Heart right ventricle (tissue), 16 donors: ENCODE measurements around the gene SHISA4. TPM values are rescaled to one million over a fixed set of nuclear protein-coding genes. Genes with fewer than 3 reads are reported as not detected.

ENCODE experiments used
- ATAC-seq, 8 donors: fragments of 200-7000 bp; cut with Tn5 transposase; one replicate each; pipeline ENCODE4 v1.9.1; 2020; ENCODE audit warnings: mild to moderate bottlenecking in 8 of 8, moderate library complexity in 8 of 8, moderate number of reproducible peaks in 1 of 8
- DNase-seq, 2 donors: peaks; one replicate each; pipeline ENCODE4 v3.0.0-alpha.2; 2020
- H3K27ac ChIP-seq, 10 donors: fragments of 200-600 bp; sonication (generic) in 2 of 10; one replicate each; pipeline versions ENCODE4 v1.5.0 to v1.8.0; 2020 to 2022; ENCODE audit warnings: mild to moderate bottlenecking in 3 of 10
- H3K27me3 ChIP-seq, 7 donors: fragments of 200-600 bp; one replicate each; pipeline ENCODE4 v1.8.0; 2021 to 2022; ENCODE audit warnings: mild to moderate bottlenecking in 2 of 7
- H3K36me3 ChIP-seq, 9 donors: fragments of 200-600 bp; sonication (generic) in 1 of 9; one replicate each; pipeline versions ENCODE4 v1.5.0 to v1.8.0; 2020 to 2022; ENCODE audit warnings: mild to moderate bottlenecking in 2 of 9
- H3K4me1 ChIP-seq, 9 donors: fragments of 200-600 bp; sonication (generic) in 1 of 9; one replicate each; pipeline versions ENCODE4 v1.5.0 to v1.8.0; 2020 to 2022; ENCODE audit warnings: mild to moderate bottlenecking in 4 of 9
- H3K4me3 ChIP-seq, 10 donors: fragments of 200-600 bp; sonication (generic) in 2 of 10; one replicate each; pipeline versions ENCODE4 v1.5.0 to v1.8.0; 2020 to 2022; ENCODE audit warnings: mild to moderate bottlenecking in 7 of 10, moderate library complexity in 2 of 10
- H3K9me3 ChIP-seq, 11 donors: fragments of 200-600 bp in 10 of 11; sonication (generic) in 2 of 11; one replicate each; pipeline versions ENCODE4 v1.5.0 to v1.8.0; 2013 to 2022; ENCODE audit warnings: mild to moderate bottlenecking in 2 of 11, control low read depth in 1 of 11, moderate library complexity in 1 of 11
- WGBS, 2 donors: extraction: QIAGEN DNeasy Blood & Tissue Kit; methylation state at CpG; one replicate each; pipeline ENCODE4 v1.1.7; 2013; ENCODE audit warnings: inconsistent platforms in 1 of 2; 5-methylcytosine and 5-hydroxymethylcytosine counted together
- intact Hi-C, 10 donors: fragments of 100-400 bp; cut with DNase I; formaldehyde crosslinking; loops; one replicate each; pipeline versions ENCODE4 v1.11.1 to v1.14.2; 2022
- polyA plus RNA-seq, 2 donors: library from polyadenylated mRNA; stranded (reverse); fragments of 200-250 nt; gene quantifications; one replicate each; pipeline ENCODE4 v1.2.3, GENCODE V29; 2013
- total RNA-seq, 10 donors: library from RNA; stranded (reverse); fragmentation: NEBNext Ultra II Directional in 3 of 10; extraction: Animal tissue kit (Norgen Biotek cat#: 25700) in 3 of 10; gene quantifications; one replicate each; pipeline versions ENCODE4 v1.2.1 to v1.2.4, GENCODE V29; 2021 to 2023
- TF ChIP-seq, protein P1 (sequence below), 9 donors: fragments of 200-600 bp; sonication (generic) in 2 of 9; IDR thresholded peaks; one replicate each; pipeline versions ENCODE4 v1.5.0 to v1.8.0; 2021 to 2022; ENCODE audit warnings: antibody characterized with exemption in 9 of 9, mild to moderate bottlenecking in 5 of 9, moderate library complexity in 1 of 9
- donor health status: Arrhythmogenic right ventricular cardiomyopathy.
- donor health status: ischemic (EF 13 %, LVEDD 7.1; RV severe dilation, severe dysfunction).
- donor health status: healthy with polysubstance abuse.
- donor health status: DM: no; HTN: yes; CAD: no.
- donor health status: DM: no; HTN: no; CAD: no.
- donor health status: ischemic (EF 25% LVEDD 6.9; RV normal size, moderate dysfunction).
- donor health status: ischemic (EF 25% LVEDD 5.7; RV mildly dilated, moderate dysfunction).
- donor health status: healthy.
- donor health status: DM: yes; HTN: yes; CAD: no.
- donor health status: Ischemic cardiomyopathy.
- donor health status: ischemic (EF 35%, LVEDD 5.7; RV mildly dilated, moderate dysfunction).
- donor health status: nonischemic (EF 11% LVEDD 7.7; RV severe dilation, severe dysfunction).
- donor health status: DM: yes; HTN: yes; CAD: no.
- donor health status: PGD.
- donor health status: ischemic (EF 29% LVEDD 5.4; RV normal size, mild dysfunction).
- donor health status: nonischemic (EF 23%, LVEDD 6.1; RV moderate dilation, normal function).

Gene SHISA4
- total and polyA plus RNA-seq, 12 donors, result 72.6 to 214 (median 122) TPM

DNA sequence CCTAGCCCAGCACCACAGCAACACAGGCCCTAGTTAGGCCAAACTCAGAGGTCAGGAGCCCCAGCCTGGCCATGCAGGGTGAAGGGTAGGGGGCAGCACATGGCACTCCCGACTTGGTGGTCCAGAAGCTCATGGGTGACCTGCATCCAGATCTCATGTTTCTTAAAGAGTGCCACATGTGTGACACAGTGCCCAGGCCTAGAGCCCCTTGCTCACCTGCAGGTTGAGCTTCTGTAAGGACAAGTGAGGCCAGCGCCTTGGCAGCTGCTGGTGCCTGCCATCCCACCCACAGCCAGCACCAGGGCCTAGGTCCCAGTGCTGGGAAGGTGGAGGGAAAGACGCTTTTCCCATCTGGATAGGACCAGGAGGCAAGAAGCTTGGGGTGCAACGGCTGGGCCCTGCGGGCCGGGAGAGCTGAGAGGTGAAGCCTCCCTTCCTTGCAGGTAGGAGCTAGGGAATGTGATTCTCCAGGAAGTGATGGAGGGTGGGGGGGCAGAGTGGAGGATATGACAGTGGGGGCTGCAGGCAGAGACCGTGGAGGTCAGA is 6.5 kb downstream of the SHISA4 start:
- H3K27me3 ChIP-seq, result peaks cover 0 to 3% (median 0%) of the 10 kb centered on the region in 7 donors
- DNase-seq, result no peak
- H3K27ac ChIP-seq, result peak overlapping the region in 1 of 10 donors; percentile 12

DNA sequence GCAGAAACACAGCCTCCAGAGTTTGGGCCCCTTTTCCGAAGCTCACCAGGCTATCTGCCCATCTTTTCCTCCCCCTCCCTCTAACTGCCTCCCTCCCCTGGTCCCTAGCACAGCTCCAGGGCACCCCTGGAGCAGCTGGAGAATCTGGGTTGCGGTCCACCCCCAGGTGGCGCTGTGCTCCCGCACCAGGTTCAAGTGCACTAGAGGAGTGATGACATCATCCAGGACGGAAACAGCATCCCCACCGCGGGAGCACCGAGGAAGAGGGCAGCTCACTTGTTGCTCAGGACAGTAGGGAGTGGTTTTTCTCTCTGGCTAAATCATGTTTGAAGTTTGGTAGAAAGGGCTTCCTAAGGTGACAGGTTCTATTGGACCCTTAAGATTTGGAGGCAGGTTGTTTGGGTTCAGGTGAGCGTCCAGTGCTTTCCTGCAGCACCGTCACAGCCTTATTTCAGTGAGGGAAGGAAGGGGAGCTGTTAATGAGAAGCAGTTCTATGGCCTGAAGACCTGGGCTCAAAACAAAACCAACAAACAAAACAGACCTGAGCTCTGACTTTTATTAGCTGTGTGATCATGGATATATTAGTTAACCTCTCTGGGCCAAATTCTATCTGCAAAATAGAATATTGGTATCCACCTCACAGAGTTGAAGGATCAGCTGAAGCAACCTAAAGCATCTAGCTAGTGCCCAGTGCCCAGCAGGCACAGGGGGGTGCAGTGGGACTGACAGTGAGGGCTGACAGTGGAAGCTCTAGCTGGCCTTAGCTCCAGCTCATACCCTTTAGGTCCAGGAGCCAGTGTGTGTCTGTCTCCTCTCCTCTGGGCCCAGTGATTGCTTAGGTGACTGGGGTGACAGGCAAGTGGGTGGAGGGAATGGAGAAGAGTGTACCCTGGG is 7.5 kb downstream of the SHISA4 start:
- Histone ChIP-seq H3K9me3 (no peaks in the 10 kb centered on the region), H3K27ac (peak overlapping the region; percentile 11 to 85 (median 66)), H3K27me3 (no peaks in the 10 kb centered on the region), H3K4me3 (peak overlapping the region in 2 of 10 donors; percentile 7 to 16), H3K36me3 (peaks cover 0 to 23% (median 0%) of the 10 kb centered on the region in 9 donors), H3K4me1 (peaks cover 3 to 26% (median 11%) of the 10 kb centered on the region in 9 donors)
- TF ChIP-seq, protein P1, sequence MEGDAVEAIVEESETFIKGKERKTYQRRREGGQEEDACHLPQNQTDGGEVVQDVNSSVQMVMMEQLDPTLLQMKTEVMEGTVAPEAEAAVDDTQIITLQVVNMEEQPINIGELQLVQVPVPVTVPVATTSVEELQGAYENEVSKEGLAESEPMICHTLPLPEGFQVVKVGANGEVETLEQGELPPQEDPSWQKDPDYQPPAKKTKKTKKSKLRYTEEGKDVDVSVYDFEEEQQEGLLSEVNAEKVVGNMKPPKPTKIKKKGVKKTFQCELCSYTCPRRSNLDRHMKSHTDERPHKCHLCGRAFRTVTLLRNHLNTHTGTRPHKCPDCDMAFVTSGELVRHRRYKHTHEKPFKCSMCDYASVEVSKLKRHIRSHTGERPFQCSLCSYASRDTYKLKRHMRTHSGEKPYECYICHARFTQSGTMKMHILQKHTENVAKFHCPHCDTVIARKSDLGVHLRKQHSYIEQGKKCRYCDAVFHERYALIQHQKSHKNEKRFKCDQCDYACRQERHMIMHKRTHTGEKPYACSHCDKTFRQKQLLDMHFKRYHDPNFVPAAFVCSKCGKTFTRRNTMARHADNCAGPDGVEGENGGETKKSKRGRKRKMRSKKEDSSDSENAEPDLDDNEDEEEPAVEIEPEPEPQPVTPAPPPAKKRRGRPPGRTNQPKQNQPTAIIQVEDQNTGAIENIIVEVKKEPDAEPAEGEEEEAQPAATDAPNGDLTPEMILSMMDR (IDR thresholded peaks at IDR 0.05), result peak; percentile 83 to 97 (median 95)
- ATAC-seq, result peak; percentile 78 to 93 (median 88)
- intact Hi-C loops, result loop anchor here in 8 of 10 donors (1.0 to 10.0 kb wide), 7 partner anchors 49 to 239 kb away; partner anchors contain the start of genes LMOD1 (in 1 of the 8) and TIMM17A (in 1 of the 8)
- DNase-seq, result peak; percentile 90 to 91
- 11 to 12% methylated on average over 10 of the region's 10 CpGs for WGBS, 2 donors

More for the DNA sequence above, 6.5 kb downstream of the SHISA4 start:
- peak in 1 of 8 donors; percentile 7 for ATAC-seq
- Histone ChIP-seq H3K36me3 (peaks cover 0 to 31% (median 0%) of the 10 kb centered on the region in 9 donors), H3K4me1 (peaks cover 7 to 34% (median 11%) of the 10 kb centered on the region in 9 donors), H3K9me3 (no peaks in the 10 kb centered on the region), H3K4me3 (no peak overlapping the region)
- intact Hi-C loops, result loop anchor here in 7 of 10 donors (2.0 to 10.0 kb wide), 6 partner anchors 50 to 240 kb away; partner anchors contain the start of genes LMOD1 (in 1 of the 7) and TIMM17A (in 1 of the 7)
- WGBS, 2 donors, result 79 to 86% methylated on average over 7 of the region's 7 CpGs
- TF ChIP-seq, protein P1 (IDR thresholded peaks at IDR 0.05), result no peak

DNA sequence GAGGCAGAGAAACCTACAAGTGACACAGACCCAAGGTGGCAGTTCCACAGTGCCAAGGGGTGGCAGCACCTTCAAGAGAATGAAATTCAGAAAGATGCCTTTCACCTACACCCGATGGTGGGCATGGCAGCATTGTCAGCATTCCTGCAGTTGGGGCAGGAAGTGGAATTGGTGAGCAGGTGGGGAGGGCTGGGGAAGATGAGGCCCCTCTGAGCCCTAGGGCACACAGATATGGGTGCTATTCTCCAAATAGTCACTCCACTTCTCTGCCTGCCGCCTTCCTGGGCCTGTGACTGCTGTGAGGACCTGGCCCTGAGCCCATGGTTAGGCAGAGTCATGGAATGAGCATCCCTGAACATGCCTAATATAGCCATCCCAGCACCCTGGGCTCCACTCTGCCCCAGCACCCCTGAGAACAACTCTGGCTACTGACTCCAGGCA is 8.3 kb downstream of the SHISA4 start:
- TF ChIP-seq, protein P1 (IDR thresholded peaks at IDR 0.05), result peak in 2 of 9 donors; percentile 20 to 28
- Histone ChIP-seq H3K4me1 (peaks cover 3 to 27% (median 13%) of the 10 kb centered on the region in 9 donors), H3K27ac (peak overlapping the region in 9 of 10 donors; percentile 11 to 85 (median 76)), H3K27me3 (no peaks in the 10 kb centered on the region), H3K9me3 (no peaks in the 10 kb centered on the region), H3K36me3 (peaks cover 0 to 18% (median 0%) of the 10 kb centered on the region in 9 donors), H3K4me3 (no peak overlapping the region)
- WGBS, 2 donors, result 23 to 61% methylated on average over 2 of the region's 2 CpGs
- intact Hi-C loops, result loop anchor here in 7 of 10 donors (1.0 to 10.0 kb wide), 7 partner anchors 48 to 238 kb away; partner anchors contain the start of genes LMOD1 (in 1 of the 7) and TIMM17A (in 1 of the 7)
- ATAC-seq, result peak; percentile 53 to 86 (median 72)
- peak in 1 of 2 donors; percentile 57 for DNase-seq
